Testis (tissue), 2 donors: ENCODE data around the gene PPP1R37.

Experiments
- CTCF ChIP-seq, 3 experiments: fragments of 450-650 bp in 2 of 3; fragments of 200-600 bp in 1 of 3; sonication (generic) in 1 of 3; IDR thresholded peaks; one replicate each; pipeline ENCODE4 v1.5.1; 2016 to 2019; ENCODE audit warnings: antibody characterized with exemption in 3 of 3, mild to moderate bottlenecking in 2 of 3, moderate library complexity in 1 of 3
- POLR2A ChIP-seq: fragments of 450-650 bp; IDR thresholded peaks from one replicate; pipeline ENCODE4 v1.6.1; 2017; ENCODE audit warnings: antibody characterized with exemption, mild to moderate bottlenecking, moderate library complexity

DNA sequence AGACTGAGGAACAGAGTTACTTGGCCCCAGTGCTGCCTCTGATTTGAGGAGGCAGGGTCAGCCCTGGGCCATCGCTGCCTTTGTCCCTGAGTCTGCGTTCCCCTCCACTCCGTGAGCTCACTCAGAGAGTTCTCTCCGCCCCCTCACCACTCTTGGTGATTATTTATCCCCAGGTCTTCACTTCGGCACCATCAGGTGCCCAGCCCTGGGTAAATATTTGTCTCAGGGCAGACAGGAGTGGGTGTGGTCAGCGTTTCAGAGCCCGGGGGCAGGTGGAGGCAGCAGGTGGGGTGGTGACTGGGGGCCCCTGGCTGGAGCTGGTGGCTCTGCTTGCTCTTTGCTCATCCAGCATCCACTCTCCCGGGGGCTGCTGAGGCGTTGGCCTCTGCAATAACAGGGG lies 20.6 kb downstream of the PPP1R37 start:
- TF ChIP-seq CTCF (IDR thresholded peaks at IDR 0.05), result no peak
- no peak for TF ChIP-seq POLR2A
